ENCODE results near the gene LRMDA.

LRMDA gene

GRCh38 chr10:75417522-75417927 lies 13.9 kb upstream of the LRMDA start:
- no peak overlapping the region for H3K4me3 ChIP-seq (ENCODE audit: low read length)
- no peak for DNase-seq (ENCODE audit: low read depth)

GRCh38 chr10:75418293-75418692 lies 13.1 kb upstream of the LRMDA start:
- TF ChIP-seq CTCF (conservative IDR thresholded peaks at IDR 0.05; ENCODE audit: low read length) = no peak
- no peak overlapping the region for H3K4me3 ChIP-seq (ENCODE audit: low read length)
- DNase-seq (ENCODE audit: low read depth) = no peak

More at GRCh38 chr10:75417522-75417927, 13.9 kb upstream of the LRMDA start:
- TF ChIP-seq CTCF (conservative IDR thresholded peaks at IDR 0.05; ENCODE audit: low read length) = no peak

GRCh38 chr10:75418712-75419111 lies 12.7 kb upstream of the LRMDA start:
- no peak for DNase-seq (ENCODE audit: low read depth)
- no peak overlapping the region for H3K4me3 ChIP-seq (ENCODE audit: low read length)
- TF ChIP-seq CTCF (conservative IDR thresholded peaks at IDR 0.05; ENCODE audit: low read length) = no peak

- no peak for DNase-seq (ENCODE audit: low read depth)
- H3K4me3 ChIP-seq (ENCODE audit: low read length) = no peak overlapping the region
- no peak for TF ChIP-seq CTCF (conservative IDR thresholded peaks at IDR 0.05; ENCODE audit: low read length)
Measured at GRCh38 chr10:75422913-75423312, 8.5 kb upstream of the LRMDA start.

GRCh38 chr10:75424571-75424970 lies 6.9 kb upstream of the LRMDA start:
- no peak overlapping the region for H3K4me3 ChIP-seq (ENCODE audit: low read length)
- no peak for DNase-seq (ENCODE audit: low read depth)
- no peak for TF ChIP-seq CTCF (conservative IDR thresholded peaks at IDR 0.05; ENCODE audit: low read length)

- H3K4me3 ChIP-seq (ENCODE audit: low read length) = no peak overlapping the region
- no peak for DNase-seq (ENCODE audit: low read depth)
- TF ChIP-seq CTCF (conservative IDR thresholded peaks at IDR 0.05; ENCODE audit: low read length) = no peak
Measured at GRCh38 chr10:75425291-75426079, 5.9 kb upstream of the LRMDA start.

- no peak overlapping the region for H3K4me3 ChIP-seq (ENCODE audit: low read length)
- no peak for TF ChIP-seq CTCF (conservative IDR thresholded peaks at IDR 0.05; ENCODE audit: low read length)
- DNase-seq (ENCODE audit: low read depth) = no peak
Measured at GRCh38 chr10:75426880-75427279, 4.5 kb upstream of the LRMDA start.

All from AG10803 (cell line).